HCT116 (cell line): ENCODE measurements around the gene DMXL1.
A peak's percentile ranks its signal among the peaks of the same experiment; 100 is the strongest.

Experiments
- CEBPB ChIP-seq: IDR thresholded peaks from 2 replicates; pipeline ENCODE4 v1.6.1; 2012; ENCODE audit warnings: low read depth
- EGR1 ChIP-seq: IDR thresholded peaks from 2 replicates; pipeline ENCODE4 v1.6.1; 2012; ENCODE audit warnings: low read depth
- EZH2phosphoT487 ChIP-seq: fragments of 200-600 bp; IDR thresholded peaks from 2 replicates; pipeline ENCODE4 v1.6.1; 2018; ENCODE audit warnings: antibody characterized with exemption, borderline replicate concordance
- MAX ChIP-seq: IDR thresholded peaks from 2 replicates; pipeline ENCODE4 v1.6.1; 2012
- POLR2A ChIP-seq: IDR thresholded peaks from 2 replicates; pipeline ENCODE4 v1.7.0; 2011; ENCODE audit warnings: borderline replicate concordance; ENCODE audit not compliant: insufficient read depth, insufficient read length; ENCODE audit errors: extremely low read depth
- POLR2AphosphoS5 ChIP-seq: IDR thresholded peaks from 2 replicates; pipeline ENCODE4 v1.6.1; 2011; ENCODE audit warnings: mild to moderate bottlenecking, low read depth, low read length, moderate library complexity
- RAD21 ChIP-seq: IDR thresholded peaks from 2 replicates; pipeline ENCODE4 v1.6.1; 2012; ENCODE audit warnings: low read depth, mild to moderate bottlenecking
- SP1 ChIP-seq: IDR thresholded peaks from 2 replicates; pipeline ENCODE4 v1.6.1; 2012; ENCODE audit warnings: low read depth
- ZFX ChIP-seq: fragments of 450-650 bp; IDR thresholded peaks from 2 replicates; pipeline ENCODE4 v1.6.1; 2017
- TF ChIP-seq, protein P1 (sequence below), 3 experiments: fragments of 200-600 bp in 1 of 3; sonication (generic) in 1 of 3; IDR thresholded peaks in 2 of 3; conservative IDR thresholded peaks in 1 of 3; 2 replicates each; pipeline ENCODE4 v1.5.1; 2012 to 2017; ENCODE audit warnings: low read depth in 2 of 3, low read length in 2 of 3, antibody characterized with exemption in 1 of 3, borderline replicate concordance in 1 of 3, control low read depth in 1 of 3, mild to moderate bottlenecking in 1 of 3, mixed read lengths in 1 of 3, mixed run types in 1 of 3, moderate library complexity in 1 of 3; ENCODE audit not compliant: insufficient read depth in 1 of 3

GRCh38 chr5:119070578-119070827 lies 384 bp upstream of the DMXL1 start:
- TF ChIP-seq, protein P1, sequence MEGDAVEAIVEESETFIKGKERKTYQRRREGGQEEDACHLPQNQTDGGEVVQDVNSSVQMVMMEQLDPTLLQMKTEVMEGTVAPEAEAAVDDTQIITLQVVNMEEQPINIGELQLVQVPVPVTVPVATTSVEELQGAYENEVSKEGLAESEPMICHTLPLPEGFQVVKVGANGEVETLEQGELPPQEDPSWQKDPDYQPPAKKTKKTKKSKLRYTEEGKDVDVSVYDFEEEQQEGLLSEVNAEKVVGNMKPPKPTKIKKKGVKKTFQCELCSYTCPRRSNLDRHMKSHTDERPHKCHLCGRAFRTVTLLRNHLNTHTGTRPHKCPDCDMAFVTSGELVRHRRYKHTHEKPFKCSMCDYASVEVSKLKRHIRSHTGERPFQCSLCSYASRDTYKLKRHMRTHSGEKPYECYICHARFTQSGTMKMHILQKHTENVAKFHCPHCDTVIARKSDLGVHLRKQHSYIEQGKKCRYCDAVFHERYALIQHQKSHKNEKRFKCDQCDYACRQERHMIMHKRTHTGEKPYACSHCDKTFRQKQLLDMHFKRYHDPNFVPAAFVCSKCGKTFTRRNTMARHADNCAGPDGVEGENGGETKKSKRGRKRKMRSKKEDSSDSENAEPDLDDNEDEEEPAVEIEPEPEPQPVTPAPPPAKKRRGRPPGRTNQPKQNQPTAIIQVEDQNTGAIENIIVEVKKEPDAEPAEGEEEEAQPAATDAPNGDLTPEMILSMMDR (IDR thresholded peaks at IDR 0.05 in 2 of 3, conservative IDR thresholded peaks at IDR 0.05 in 1 of 3; ENCODE audit: borderline replicate concordance in 1 of 3, insufficient read depth in 1 of 3, low read depth in 2 of 3, low read length in 2 of 3): no peak
- TF ChIP-seq SP1: no peak
- no peak for TF ChIP-seq ZFX
- TF ChIP-seq CEBPB: no peak
- TF ChIP-seq EZH2phosphoT487: no peak
- TF ChIP-seq EGR1: no peak
- peak; percentile 87 for TF ChIP-seq POLR2A
- peak; percentile 22; the same call in 1 of the 2 replicates for TF ChIP-seq MAX
- TF ChIP-seq RAD21: no peak
- no peak for TF ChIP-seq POLR2AphosphoS5
